Keratinocyte (primary cell): ENCODE data around the gene NPAS3. TPM values are rescaled to one million over a fixed set of nuclear protein-coding genes. Genes with fewer than 3 reads are reported as not detected.

Source experiments
- DNase-seq: peaks from one replicate; pipeline ENCODE4 v3.0.0-alpha.2; 2011; ENCODE audit warnings: low read depth, missing footprints, low spot score
- FAIRE-seq: peaks from 2 replicates; lab custom pipeline; 2011; peaks lifted over from hg19 to GRCh38; lab: Jason Lieb, UNC
- H2AFZ ChIP-seq: 2 replicates; pipeline ENCODE4 v1.6.0; 2012; ENCODE audit warnings: low read length, control low read depth, inconsistent platforms; ENCODE audit not compliant: control insufficient read depth
- H3K27ac ChIP-seq: 2 replicates; pipeline ENCODE4 v1.5.1; 2011; ENCODE audit warnings: low read length; ENCODE audit not compliant: control insufficient read depth, insufficient read depth
- H3K27me3 ChIP-seq: 3 replicates; pipeline ENCODE4 v1.6.0; 2011; ENCODE audit warnings: low read length; ENCODE audit not compliant: control insufficient read depth, insufficient read depth; ENCODE audit errors: extremely low read depth
- H3K36me3 ChIP-seq, 2 experiments: 2 replicates in 1 of 2; 3 replicates in 1 of 2; pipeline ENCODE4 v1.5.1; 2011; ENCODE audit warnings: low read length in 2 of 2, mild to moderate bottlenecking in 1 of 2; ENCODE audit not compliant: control insufficient read depth in 2 of 2, insufficient read depth in 2 of 2; ENCODE audit errors: extremely low read depth in 1 of 2
- H3K4me1 ChIP-seq: 3 replicates; pipeline ENCODE4 v1.5.1; 2011; ENCODE audit warnings: low read length; ENCODE audit not compliant: control insufficient read depth, insufficient read depth; ENCODE audit errors: extremely low read depth
- H3K4me2 ChIP-seq: 3 replicates; pipeline ENCODE4 v1.6.0; 2011; ENCODE audit warnings: low read depth, low read length; ENCODE audit not compliant: control insufficient read depth, insufficient read depth; ENCODE audit errors: extremely low read depth
- H3K4me3 ChIP-seq, 3 experiments: fragments of 200-600 bp in 1 of 3; sonication (generic) in 1 of 3; 2 replicates in 2 of 3; 3 replicates in 1 of 3; pipeline ENCODE4 v1.5.1; 2011 to 2016; ENCODE audit warnings: low read length in 3 of 3, mild to moderate bottlenecking in 3 of 3, control low read depth in 2 of 3, inconsistent platforms in 1 of 3, low read depth in 1 of 3, mixed read lengths in 1 of 3, mixed run types in 1 of 3, moderate library complexity in 1 of 3; ENCODE audit not compliant: control insufficient read depth in 2 of 3, insufficient read depth in 2 of 3; ENCODE audit errors: extremely low read depth in 1 of 3
- H3K79me2 ChIP-seq: 2 replicates; pipeline ENCODE4 v1.6.0; 2012; ENCODE audit warnings: low read length; ENCODE audit not compliant: control insufficient read depth, insufficient read depth
- H3K9ac ChIP-seq: 3 replicates; pipeline ENCODE4 v1.6.0; 2011; ENCODE audit warnings: low read length; ENCODE audit not compliant: control insufficient read depth, insufficient read depth; ENCODE audit errors: extremely low read depth
- H3K9me1 ChIP-seq: 3 replicates; pipeline ENCODE4 v1.6.0; 2011; ENCODE audit warnings: low read length; ENCODE audit not compliant: control insufficient read depth, insufficient read depth; ENCODE audit errors: extremely low read depth
- H3K9me3 ChIP-seq: 2 replicates; pipeline ENCODE4 v1.5.1; 2012; ENCODE audit warnings: low read depth, low read length; ENCODE audit not compliant: control insufficient read depth
- H4K20me1 ChIP-seq: 3 replicates; pipeline ENCODE4 v1.6.0; 2011; ENCODE audit warnings: low read length; ENCODE audit not compliant: control insufficient read depth, insufficient read depth; ENCODE audit errors: extremely low read depth
- CTCF ChIP-seq, 3 experiments: IDR thresholded peaks in 1 of 3; conservative IDR thresholded peaks in 1 of 3; optimal IDR thresholded peaks in 1 of 3; 2 replicates in 2 of 3; 3 replicates in 1 of 3; pipeline versions ENCODE3 to v1.5.1; 2011; ENCODE audit warnings: low read length in 3 of 3, mild to moderate bottlenecking in 3 of 3, moderate library complexity in 2 of 3, control low read depth in 1 of 3, inconsistent platforms in 1 of 3; ENCODE audit not compliant: insufficient read depth in 2 of 3; ENCODE audit errors: extremely low read depth in 1 of 3
- EZH2 ChIP-seq: IDR thresholded peaks from one replicate; pipeline ENCODE4 v1.6.1; 2012; ENCODE audit warnings: inconsistent platforms, mild to moderate bottlenecking, low read length, moderate library complexity
- dilution Hi-C: fragments of 300-500 bp; cut with MboI; formaldehyde crosslinking; loops from one replicate; pipeline ENCODE4 v1.7.0; 2020; ENCODE audit warnings: low sequenced_read_pairs; ENCODE audit not compliant: extremely low pct_ligation_motif_present
- polyA plus RNA-seq, 5 experiments: library from polyadenylated mRNA; depleted of rRNA in 3 of 5; stranded (reverse) in 3 of 5; stranded (forward) in 1 of 5; unstranded in 1 of 5; fragments of >200 nt; gene quantifications; 1 replicate in 1 of 5; 2 replicates in 3 of 5; 3 replicates in 1 of 5; pipeline versions ENCODE4 v1.2.1 to v1.2.3, GENCODE V29; 2011 to 2012; ENCODE audit warnings: missing spikeins in 2 of 5, low read depth in 1 of 5, low replicate concordance in 1 of 5

The NPAS3 gene
- polyA plus RNA-seq, 1 donor (not counting 4 experiments of a cell fraction or from before 2014, with no cell fraction given) = 0.07 TPM

GRCh38 chr14:33357225-33358010 lies 418.7 kb downstream of the NPAS3 start:
- Histone ChIP-seq H3K27me3 (no peaks in the 10 kb centered on the region), H4K20me1 (no peaks in the 10 kb centered on the region), H3K36me3 (no peaks in the 10 kb centered on the region), H2AFZ (no peak overlapping the region), H3K9me1 (no peaks in the 10 kb centered on the region), H3K4me1 (no peaks in the 10 kb centered on the region), H3K27ac (no peak overlapping the region), H3K9me3 (no peaks in the 10 kb centered on the region), H3K4me2 (no peak overlapping the region), H3K4me3 (no peak overlapping the region), H3K79me2 (no peaks in the 10 kb centered on the region), H3K9ac (no peak overlapping the region)
- FAIRE-seq (no peak), DNase-seq (no peak)
- dilution Hi-C loops = no loop called here
- TF ChIP-seq CTCF (optimal IDR thresholded peaks at IDR 0.05 in 1 of 3, IDR thresholded peaks at IDR 0.05 in 1 of 3, conservative IDR thresholded peaks at IDR 0.05 in 1 of 3; ENCODE audit: extremely low read depth in 1 of 3, insufficient read depth in 2 of 3, low read length in 3 of 3) = no peak
- TF ChIP-seq EZH2 = no peak

- FAIRE-seq = no peak
- H2AFZ ChIP-seq = no peak overlapping the region
- TF ChIP-seq CTCF (optimal IDR thresholded peaks at IDR 0.05 in 1 of 3, IDR thresholded peaks at IDR 0.05 in 1 of 3, conservative IDR thresholded peaks at IDR 0.05 in 1 of 3; ENCODE audit: extremely low read depth in 1 of 3, insufficient read depth in 2 of 3, low read length in 3 of 3) = no peak
- TF ChIP-seq EZH2 = no peak
- H3K4me2 ChIP-seq = no peak overlapping the region
- dilution Hi-C loops = no loop called here
- no peaks in the 10 kb centered on the region for H3K9me1 ChIP-seq
- no peaks in the 10 kb centered on the region for H3K79me2 ChIP-seq
- no peaks in the 10 kb centered on the region for H3K9me3 ChIP-seq
- H4K20me1 ChIP-seq = no peaks in the 10 kb centered on the region
- H3K27me3 ChIP-seq = peaks cover under 1% of the 10 kb centered on the region
- H3K4me3 ChIP-seq = no peak overlapping the region
- DNase-seq = no peak
- H3K36me3 ChIP-seq = no peaks in the 10 kb centered on the region
- no peak overlapping the region for H3K27ac ChIP-seq
- no peaks in the 10 kb centered on the region for H3K4me1 ChIP-seq
- H3K9ac ChIP-seq = no peak overlapping the region
Observed at GRCh38 chr14:33359288-33359881, 420.7 kb downstream of the NPAS3 start.
